Measurements from ENCODE around the gene ING5.

DNA sequence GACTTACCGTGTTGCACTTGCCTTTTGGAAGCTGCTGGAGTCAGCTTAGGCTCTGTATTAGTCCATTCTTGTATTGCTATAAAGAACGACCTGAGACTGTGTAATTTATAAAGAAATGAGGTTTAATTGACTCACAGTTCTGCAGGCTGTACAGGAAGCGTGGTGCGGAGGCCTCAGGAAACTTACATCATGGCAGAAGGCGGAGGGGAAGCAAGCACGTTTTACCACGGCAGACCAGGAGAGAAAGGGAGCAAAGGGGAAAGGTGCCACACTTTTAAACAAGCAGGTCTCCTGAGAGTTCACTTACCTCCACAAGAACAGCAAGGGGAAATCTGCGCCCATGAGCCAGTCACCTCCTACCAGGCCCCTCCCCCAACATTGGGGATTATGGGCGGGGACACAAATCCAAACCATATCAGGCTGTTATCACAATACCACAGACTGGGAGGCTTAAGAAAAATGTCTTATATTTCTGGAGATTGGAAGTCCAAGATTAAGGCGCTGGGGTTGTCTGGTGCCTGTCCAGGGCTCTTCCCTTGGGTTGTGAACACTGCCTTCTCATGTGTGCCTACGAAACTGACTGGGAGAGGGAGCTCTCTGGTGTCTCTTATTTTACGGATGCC lies 28.9 kb downstream of the ING5 start:
- TF ChIP-seq, protein P1, sequence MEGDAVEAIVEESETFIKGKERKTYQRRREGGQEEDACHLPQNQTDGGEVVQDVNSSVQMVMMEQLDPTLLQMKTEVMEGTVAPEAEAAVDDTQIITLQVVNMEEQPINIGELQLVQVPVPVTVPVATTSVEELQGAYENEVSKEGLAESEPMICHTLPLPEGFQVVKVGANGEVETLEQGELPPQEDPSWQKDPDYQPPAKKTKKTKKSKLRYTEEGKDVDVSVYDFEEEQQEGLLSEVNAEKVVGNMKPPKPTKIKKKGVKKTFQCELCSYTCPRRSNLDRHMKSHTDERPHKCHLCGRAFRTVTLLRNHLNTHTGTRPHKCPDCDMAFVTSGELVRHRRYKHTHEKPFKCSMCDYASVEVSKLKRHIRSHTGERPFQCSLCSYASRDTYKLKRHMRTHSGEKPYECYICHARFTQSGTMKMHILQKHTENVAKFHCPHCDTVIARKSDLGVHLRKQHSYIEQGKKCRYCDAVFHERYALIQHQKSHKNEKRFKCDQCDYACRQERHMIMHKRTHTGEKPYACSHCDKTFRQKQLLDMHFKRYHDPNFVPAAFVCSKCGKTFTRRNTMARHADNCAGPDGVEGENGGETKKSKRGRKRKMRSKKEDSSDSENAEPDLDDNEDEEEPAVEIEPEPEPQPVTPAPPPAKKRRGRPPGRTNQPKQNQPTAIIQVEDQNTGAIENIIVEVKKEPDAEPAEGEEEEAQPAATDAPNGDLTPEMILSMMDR (IDR thresholded peaks at IDR 0.05; ENCODE audit: low read depth, low read length, poor library complexity, severe bottlenecking) = no peak
- no peak for TF ChIP-seq EZH2phosphoT487 (IDR thresholded peaks at IDR 0.05; ENCODE audit: borderline replicate concordance, low read length)
